Keratinocyte (primary cell): ENCODE results near the gene KLHL36. TPM values are rescaled to one million over a fixed set of nuclear protein-coding genes. Genes with fewer than 3 reads are reported as not detected.
"Not testable (repeated sequence)": the region's sequence is repeated elsewhere in the genome, so short reads cannot be mapped to it uniquely, and the experiment has no call there.

Experiments
- DNase-seq: peaks from one replicate; pipeline ENCODE4 v3.0.0-alpha.2; 2011; ENCODE audit warnings: low read depth, missing footprints, low spot score
- FAIRE-seq: peaks from 2 replicates; lab custom pipeline; 2011; peaks lifted over from hg19 to GRCh38; lab: Jason Lieb, UNC
- H2AFZ ChIP-seq: 2 replicates; pipeline ENCODE4 v1.6.0; 2012; ENCODE audit warnings: low read length, control low read depth, inconsistent platforms; ENCODE audit not compliant: control insufficient read depth
- H3K27ac ChIP-seq: 2 replicates; pipeline ENCODE4 v1.5.1; 2011; ENCODE audit warnings: low read length; ENCODE audit not compliant: control insufficient read depth, insufficient read depth
- H3K27me3 ChIP-seq: 3 replicates; pipeline ENCODE4 v1.6.0; 2011; ENCODE audit warnings: low read length; ENCODE audit not compliant: control insufficient read depth, insufficient read depth; ENCODE audit errors: extremely low read depth
- H3K36me3 ChIP-seq, 2 experiments: 2 replicates in 1 of 2; 3 replicates in 1 of 2; pipeline ENCODE4 v1.5.1; 2011; ENCODE audit warnings: low read length in 2 of 2, mild to moderate bottlenecking in 1 of 2; ENCODE audit not compliant: control insufficient read depth in 2 of 2, insufficient read depth in 2 of 2; ENCODE audit errors: extremely low read depth in 1 of 2
- H3K4me1 ChIP-seq: 3 replicates; pipeline ENCODE4 v1.5.1; 2011; ENCODE audit warnings: low read length; ENCODE audit not compliant: control insufficient read depth, insufficient read depth; ENCODE audit errors: extremely low read depth
- H3K4me2 ChIP-seq: 3 replicates; pipeline ENCODE4 v1.6.0; 2011; ENCODE audit warnings: low read depth, low read length; ENCODE audit not compliant: control insufficient read depth, insufficient read depth; ENCODE audit errors: extremely low read depth
- H3K4me3 ChIP-seq, 3 experiments: fragments of 200-600 bp in 1 of 3; sonication (generic) in 1 of 3; 2 replicates in 2 of 3; 3 replicates in 1 of 3; pipeline ENCODE4 v1.5.1; 2011 to 2016; ENCODE audit warnings: low read length in 3 of 3, mild to moderate bottlenecking in 3 of 3, control low read depth in 2 of 3, inconsistent platforms in 1 of 3, low read depth in 1 of 3, mixed read lengths in 1 of 3, mixed run types in 1 of 3, moderate library complexity in 1 of 3; ENCODE audit not compliant: control insufficient read depth in 2 of 3, insufficient read depth in 2 of 3; ENCODE audit errors: extremely low read depth in 1 of 3
- H3K79me2 ChIP-seq: 2 replicates; pipeline ENCODE4 v1.6.0; 2012; ENCODE audit warnings: low read length; ENCODE audit not compliant: control insufficient read depth, insufficient read depth
- H3K9ac ChIP-seq: 3 replicates; pipeline ENCODE4 v1.6.0; 2011; ENCODE audit warnings: low read length; ENCODE audit not compliant: control insufficient read depth, insufficient read depth; ENCODE audit errors: extremely low read depth
- H3K9me1 ChIP-seq: 3 replicates; pipeline ENCODE4 v1.6.0; 2011; ENCODE audit warnings: low read length; ENCODE audit not compliant: control insufficient read depth, insufficient read depth; ENCODE audit errors: extremely low read depth
- H3K9me3 ChIP-seq: 2 replicates; pipeline ENCODE4 v1.5.1; 2012; ENCODE audit warnings: low read depth, low read length; ENCODE audit not compliant: control insufficient read depth
- H4K20me1 ChIP-seq: 3 replicates; pipeline ENCODE4 v1.6.0; 2011; ENCODE audit warnings: low read length; ENCODE audit not compliant: control insufficient read depth, insufficient read depth; ENCODE audit errors: extremely low read depth
- CTCF ChIP-seq, 3 experiments: IDR thresholded peaks in 1 of 3; conservative IDR thresholded peaks in 1 of 3; optimal IDR thresholded peaks in 1 of 3; 2 replicates in 2 of 3; 3 replicates in 1 of 3; pipeline versions ENCODE3 to v1.5.1; 2011; ENCODE audit warnings: low read length in 3 of 3, mild to moderate bottlenecking in 3 of 3, moderate library complexity in 2 of 3, control low read depth in 1 of 3, inconsistent platforms in 1 of 3; ENCODE audit not compliant: insufficient read depth in 2 of 3; ENCODE audit errors: extremely low read depth in 1 of 3
- EZH2 ChIP-seq: IDR thresholded peaks from one replicate; pipeline ENCODE4 v1.6.1; 2012; ENCODE audit warnings: inconsistent platforms, mild to moderate bottlenecking, low read length, moderate library complexity
- dilution Hi-C: fragments of 300-500 bp; cut with MboI; formaldehyde crosslinking; loops from one replicate; pipeline ENCODE4 v1.7.0; 2020; ENCODE audit warnings: low sequenced_read_pairs; ENCODE audit not compliant: extremely low pct_ligation_motif_present
- polyA plus RNA-seq, 5 experiments: library from polyadenylated mRNA; depleted of rRNA in 3 of 5; stranded (reverse) in 3 of 5; stranded (forward) in 1 of 5; unstranded in 1 of 5; fragments of >200 nt; gene quantifications; 1 replicate in 1 of 5; 2 replicates in 3 of 5; 3 replicates in 1 of 5; pipeline versions ENCODE4 v1.2.1 to v1.2.3, GENCODE V29; 2011 to 2012; ENCODE audit warnings: missing spikeins in 2 of 5, low read depth in 1 of 5, low replicate concordance in 1 of 5

The KLHL36 gene
- polyA plus RNA-seq, 1 donor (not counting 4 experiments of a cell fraction or from before 2014, with no cell fraction given) = 27.5 TPM

DNA sequence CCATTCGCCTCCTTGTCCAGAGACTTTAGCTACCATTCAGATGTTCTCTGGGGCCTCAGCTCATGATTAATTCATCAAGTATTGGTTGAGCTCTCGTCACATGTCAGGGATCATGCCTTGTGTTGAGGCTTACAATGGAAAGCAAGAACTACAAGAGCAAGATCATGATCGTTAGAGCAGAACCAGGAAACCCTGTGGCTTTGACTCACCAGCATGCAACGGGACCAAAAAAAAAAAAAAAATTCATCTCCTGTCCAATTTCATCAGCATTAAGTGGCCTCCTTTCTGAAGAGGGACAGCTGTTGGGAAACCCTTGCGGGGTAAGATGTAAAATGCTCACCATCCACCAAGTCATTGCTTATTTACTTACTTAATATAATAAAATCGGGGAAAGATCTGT, 39.4 kb downstream of the KLHL36 start:
- Histone ChIP-seq H3K9me1 (no peaks in the 10 kb centered on the region), H3K4me1 (peaks cover 5% of the 10 kb centered on the region), H3K9ac (no peak overlapping the region), H3K4me3 (no peak overlapping the region), H2AFZ (no peak overlapping the region), H3K27me3 (no peaks in the 10 kb centered on the region), H3K79me2 (no peaks in the 10 kb centered on the region), H3K4me2 (no peak overlapping the region), H3K36me3 (no peaks in the 10 kb centered on the region), H3K9me3 (no peaks in the 10 kb centered on the region), H4K20me1 (no peaks in the 10 kb centered on the region), H3K27ac (no peak overlapping the region)
- no peak for DNase-seq
- dilution Hi-C loops = no loop called here
- TF ChIP-seq EZH2 (no peak), CTCF (optimal IDR thresholded peaks at IDR 0.05 in 1 of 3, IDR thresholded peaks at IDR 0.05 in 1 of 3, conservative IDR thresholded peaks at IDR 0.05 in 1 of 3; ENCODE audit: extremely low read depth in 1 of 3, insufficient read depth in 2 of 3, low read length in 3 of 3) (no peak)
- no peak for FAIRE-seq

- H2AFZ ChIP-seq, H3K9me1 ChIP-seq, H3K79me2 ChIP-seq, DNase-seq, H3K9me3 ChIP-seq, H3K27me3 ChIP-seq, FAIRE-seq, dilution Hi-C loops, H3K36me3 ChIP-seq, H3K4me3 ChIP-seq, H3K4me2 ChIP-seq, H4K20me1 ChIP-seq, H3K27ac ChIP-seq, H3K4me1 ChIP-seq, H3K9ac ChIP-seq: not testable (repeated sequence)
These were observed 39.9 kb downstream of the KLHL36 start for GRCh38 chr16:84688163-84688562.

- no peaks in the 10 kb centered on the region for H3K9me1 ChIP-seq
- H3K9ac ChIP-seq = no peak overlapping the region
- dilution Hi-C loops = no loop called here
- DNase-seq (no peak), FAIRE-seq (no peak)
- no peaks in the 10 kb centered on the region for H3K36me3 ChIP-seq
- no peaks in the 10 kb centered on the region for H3K79me2 ChIP-seq
- peak overlapping the region; percentile 44 for H3K27ac ChIP-seq
- no peak overlapping the region for H3K4me3 ChIP-seq
- H2AFZ ChIP-seq = peak overlapping the region; percentile 58
- no peaks in the 10 kb centered on the region for H3K27me3 ChIP-seq
- H3K4me2 ChIP-seq = peak overlapping the region; percentile 23
- H3K9me3 ChIP-seq = no peaks in the 10 kb centered on the region
- H3K4me1 ChIP-seq = peaks cover 5% of the 10 kb centered on the region
- TF ChIP-seq CTCF (optimal IDR thresholded peaks at IDR 0.05 in 1 of 3, IDR thresholded peaks at IDR 0.05 in 1 of 3, conservative IDR thresholded peaks at IDR 0.05 in 1 of 3; ENCODE audit: extremely low read depth in 1 of 3, insufficient read depth in 2 of 3, low read length in 3 of 3) (no peak), EZH2 (no peak)
- H4K20me1 ChIP-seq = no peaks in the 10 kb centered on the region
These were observed 40.8 kb downstream of the KLHL36 start for GRCh38 chr16:84689111-84689510.
